Measurements from ENCODE around the gene MBNL1.
A peak's percentile ranks its signal among the peaks of the same experiment; 100 is the strongest.

The MBNL1 gene, protein sequence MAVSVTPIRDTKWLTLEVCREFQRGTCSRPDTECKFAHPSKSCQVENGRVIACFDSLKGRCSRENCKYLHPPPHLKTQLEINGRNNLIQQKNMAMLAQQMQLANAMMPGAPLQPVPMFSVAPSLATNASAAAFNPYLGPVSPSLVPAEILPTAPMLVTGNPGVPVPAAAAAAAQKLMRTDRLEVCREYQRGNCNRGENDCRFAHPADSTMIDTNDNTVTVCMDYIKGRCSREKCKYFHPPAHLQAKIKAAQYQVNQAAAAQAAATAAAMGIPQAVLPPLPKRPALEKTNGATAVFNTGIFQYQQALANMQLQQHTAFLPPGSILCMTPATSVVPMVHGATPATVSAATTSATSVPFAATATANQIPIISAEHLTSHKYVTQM

DNA sequence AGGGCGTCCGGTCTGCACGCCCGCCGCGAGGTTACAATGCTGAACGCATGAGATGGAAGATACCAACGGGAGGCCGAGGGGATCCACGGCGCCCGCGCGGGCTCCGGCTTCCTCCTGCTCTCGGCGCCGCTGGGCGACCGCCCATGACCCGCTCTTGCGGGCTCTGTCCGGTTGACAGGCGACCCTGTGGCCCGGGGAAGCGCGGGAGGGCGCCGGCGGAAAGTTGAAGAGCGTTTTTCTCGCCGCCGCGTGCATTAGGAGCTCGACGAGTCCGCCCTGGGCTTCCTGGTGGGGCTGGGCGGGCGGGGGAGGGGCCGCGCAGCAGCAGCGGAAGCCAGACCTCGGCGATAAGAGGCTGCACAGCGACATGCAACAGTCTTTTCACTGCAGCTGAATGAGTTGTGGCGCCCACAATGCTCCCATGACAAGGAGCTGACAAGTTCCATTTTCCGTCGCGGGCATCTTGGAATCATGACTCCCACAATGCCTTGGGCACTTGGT is at the start of gene MBNL1:
TSS of gene MBNL1 (plus strand) at position 375 of the 501 bp plus-strand sequence. CDS start 31,265 bp downstream, outside the sequence.
- DNase-seq, result peak; percentile 88 to 91

DNA sequence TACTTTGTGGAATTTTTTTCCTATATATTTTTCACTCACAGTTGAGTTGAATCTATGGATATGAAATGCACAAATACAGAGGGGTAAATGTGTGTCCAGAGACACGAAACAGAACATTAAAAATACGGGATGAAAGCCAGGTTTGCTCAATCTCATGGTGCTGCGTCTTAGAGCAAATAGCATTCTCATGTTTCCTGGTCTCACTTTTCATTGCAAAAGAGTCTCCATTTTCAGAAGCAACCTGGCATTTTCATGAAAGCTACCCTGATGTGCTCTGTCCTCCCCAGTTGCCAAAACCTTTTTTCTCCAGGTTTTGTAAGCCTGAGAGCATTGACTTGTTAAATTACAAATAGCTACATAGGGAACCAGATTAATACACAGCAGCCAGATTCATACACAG is 49.5 kb upstream of the MBNL1 start:
- DNase-seq, result no peak

DNA sequence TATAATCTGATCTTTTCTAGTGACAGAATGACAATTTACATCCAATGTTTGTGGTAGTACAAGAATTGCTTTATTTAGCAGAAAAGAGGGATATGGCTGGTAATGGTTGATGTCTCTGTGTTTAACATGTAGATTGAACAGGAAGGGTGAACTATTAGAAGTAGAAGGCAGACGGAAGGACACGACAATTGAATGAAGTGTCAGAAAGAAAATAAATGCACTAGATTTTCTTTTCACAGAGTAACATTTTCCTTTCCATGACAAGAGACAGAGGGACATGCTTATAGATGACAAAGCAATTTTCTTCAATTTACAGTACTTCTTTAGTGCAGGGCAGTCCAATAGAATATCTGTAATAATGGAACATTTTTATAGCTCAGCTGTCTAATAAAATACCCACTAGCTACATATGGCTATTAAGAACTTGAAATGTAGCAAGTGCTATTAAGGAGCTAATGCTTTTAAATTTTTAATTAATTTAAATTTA is 48.9 kb upstream of the MBNL1 start:
- DNase-seq, result no peak

DNA sequence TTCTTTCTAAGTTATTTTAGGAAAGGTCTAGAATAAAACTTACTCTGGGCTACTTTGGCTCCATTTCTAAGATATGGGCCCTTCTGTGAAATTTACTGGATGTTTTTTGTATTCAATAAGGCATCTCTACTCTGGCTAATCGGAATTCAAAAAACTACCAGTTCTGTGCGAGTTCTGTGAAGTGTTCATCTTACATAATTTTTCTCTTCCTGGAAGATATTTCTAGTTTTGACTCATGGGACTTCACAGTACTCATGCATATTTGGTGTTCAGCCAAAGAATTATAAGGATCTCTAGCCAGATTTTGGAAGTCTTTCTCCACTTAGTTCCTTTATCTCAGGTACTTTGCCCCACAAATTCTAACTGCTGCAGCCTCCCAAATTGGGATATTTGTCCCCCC is 46.4 kb upstream of the MBNL1 start:
- peak in 1 of 2 donors; percentile 58 for DNase-seq

DNA sequence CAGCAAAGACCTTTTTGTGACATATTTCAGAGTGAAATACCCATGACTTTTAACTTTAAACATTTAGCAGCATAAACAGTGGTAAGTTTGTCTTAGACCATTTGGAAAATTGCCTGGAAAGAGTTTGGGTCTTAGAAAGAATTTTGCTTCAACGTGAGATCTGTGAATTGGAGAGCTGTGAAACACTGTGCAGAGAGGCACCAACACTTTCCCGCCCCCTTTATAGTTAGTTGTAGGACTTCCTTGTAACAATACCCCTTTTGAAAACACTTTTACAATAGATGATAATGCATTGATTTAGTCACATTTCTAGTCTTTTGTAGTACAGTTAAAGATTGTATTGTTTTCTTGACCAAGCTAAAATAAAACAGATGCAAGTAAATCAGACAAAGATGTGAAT is 43.5 kb upstream of the MBNL1 start:
- no peak for DNase-seq

DNA sequence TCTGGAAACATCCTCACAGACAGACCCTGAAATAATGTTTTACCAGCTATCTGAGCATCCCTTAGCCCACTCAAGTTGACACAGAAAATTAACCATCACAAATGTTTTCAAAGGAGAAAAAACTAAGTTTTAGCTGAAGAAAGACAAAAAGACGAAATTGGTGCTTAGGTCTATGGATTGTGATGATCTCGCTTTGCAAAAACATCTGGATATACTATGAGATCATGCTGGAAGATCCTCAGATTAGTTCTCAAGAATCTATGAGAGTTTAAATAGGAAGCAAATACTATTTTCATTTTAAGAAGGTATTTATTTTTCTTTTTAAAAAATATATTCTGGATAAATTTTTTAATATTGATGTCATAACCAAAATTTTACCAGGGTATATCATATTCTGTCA is 42.6 kb upstream of the MBNL1 start:
- no peak for DNase-seq

DNA sequence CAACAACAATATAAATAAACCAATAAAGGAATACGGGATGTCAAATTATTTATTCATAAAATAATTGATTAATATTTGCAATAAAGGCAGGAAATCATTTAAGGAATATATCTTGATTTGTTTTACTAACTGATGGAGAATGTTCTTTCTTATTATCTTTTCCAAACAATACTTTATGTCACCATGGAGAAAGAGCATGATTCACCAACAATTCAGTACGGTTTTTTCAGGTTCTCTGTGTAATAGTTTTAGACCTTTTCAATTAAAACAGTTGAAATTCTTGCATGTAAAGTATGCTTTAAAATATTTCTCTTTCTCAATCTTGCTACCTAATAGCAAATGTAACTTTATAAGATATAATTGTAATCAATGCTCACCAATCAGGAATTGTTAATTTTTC is 41.7 kb upstream of the MBNL1 start:
- no peak for DNase-seq

DNA sequence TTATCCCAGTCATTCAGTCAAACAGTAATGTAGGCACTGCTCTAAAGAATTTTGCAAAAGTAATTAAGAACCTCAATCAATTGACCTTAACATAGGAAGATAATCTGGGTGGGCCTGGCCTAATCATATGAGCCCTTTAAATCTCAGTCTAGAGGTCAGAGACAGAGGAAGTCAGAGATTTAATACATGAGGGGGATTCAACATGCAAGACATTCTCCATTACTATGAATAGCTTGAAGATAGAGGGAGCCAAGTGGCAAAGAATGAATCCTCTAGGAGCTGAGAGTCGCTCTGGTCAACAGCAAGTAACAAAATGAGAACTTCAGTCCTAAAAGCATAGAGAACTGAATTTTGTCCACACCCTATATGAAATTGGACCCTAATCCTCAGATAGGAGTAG is 39.0 kb upstream of the MBNL1 start:
- no peak for DNase-seq

DNA sequence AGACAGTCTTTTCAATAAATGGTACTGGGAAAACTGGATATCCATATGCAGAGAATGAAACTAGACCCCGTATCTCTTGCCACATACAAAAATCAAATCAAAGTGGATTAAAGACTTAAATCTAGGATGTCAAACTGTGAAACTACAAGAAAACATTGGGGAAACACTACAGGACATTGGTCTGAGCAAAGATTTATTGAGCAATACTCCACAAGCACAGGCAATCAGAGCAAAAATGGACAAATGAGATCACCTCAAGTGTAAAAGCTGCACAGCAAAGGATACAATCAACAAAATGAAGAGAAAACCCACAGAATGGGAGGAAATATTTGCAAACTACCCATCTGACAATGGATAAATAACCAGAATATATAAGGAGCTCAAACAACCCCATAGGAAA is 38.4 kb upstream of the MBNL1 start:
- no peak for DNase-seq

DNA sequence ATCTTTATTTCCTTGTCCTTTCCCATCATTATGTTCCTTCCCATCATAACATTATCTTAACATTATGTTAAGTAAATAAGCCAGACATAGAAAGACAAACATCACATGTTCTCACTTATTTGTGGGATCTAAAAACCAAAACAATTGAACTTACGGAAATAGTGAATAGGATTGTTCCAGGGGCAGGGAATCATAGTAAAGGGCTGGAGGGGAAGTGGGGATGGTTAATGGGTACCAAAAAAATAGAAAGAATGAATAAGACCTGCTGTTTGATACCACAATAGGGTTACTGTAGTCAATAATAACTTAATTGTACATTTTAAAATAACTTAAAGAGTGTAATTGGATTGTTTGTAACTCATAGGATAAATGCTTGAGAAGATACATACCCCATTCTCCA is 36.7 kb upstream of the MBNL1 start:
- DNase-seq, result no peak

DNA sequence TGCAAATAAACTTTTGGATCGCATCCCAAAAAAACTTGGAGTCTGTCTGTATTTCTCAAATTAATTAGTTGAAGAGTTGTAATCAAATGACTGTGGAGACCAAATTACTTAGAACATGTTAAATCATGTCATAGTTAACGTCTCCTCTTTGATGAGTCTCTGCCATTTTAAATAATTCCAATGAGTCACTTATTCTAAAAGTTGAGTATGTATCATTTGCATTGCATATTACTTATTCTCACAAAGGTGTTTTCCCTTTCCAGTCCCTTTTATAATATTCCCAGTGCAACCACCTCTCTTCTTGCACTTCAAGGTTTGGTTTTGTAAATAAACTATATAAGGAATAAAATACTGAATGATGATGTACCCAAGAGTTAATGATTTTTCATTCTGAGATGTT is 36.0 kb upstream of the MBNL1 start:
- no peak for DNase-seq

DNA sequence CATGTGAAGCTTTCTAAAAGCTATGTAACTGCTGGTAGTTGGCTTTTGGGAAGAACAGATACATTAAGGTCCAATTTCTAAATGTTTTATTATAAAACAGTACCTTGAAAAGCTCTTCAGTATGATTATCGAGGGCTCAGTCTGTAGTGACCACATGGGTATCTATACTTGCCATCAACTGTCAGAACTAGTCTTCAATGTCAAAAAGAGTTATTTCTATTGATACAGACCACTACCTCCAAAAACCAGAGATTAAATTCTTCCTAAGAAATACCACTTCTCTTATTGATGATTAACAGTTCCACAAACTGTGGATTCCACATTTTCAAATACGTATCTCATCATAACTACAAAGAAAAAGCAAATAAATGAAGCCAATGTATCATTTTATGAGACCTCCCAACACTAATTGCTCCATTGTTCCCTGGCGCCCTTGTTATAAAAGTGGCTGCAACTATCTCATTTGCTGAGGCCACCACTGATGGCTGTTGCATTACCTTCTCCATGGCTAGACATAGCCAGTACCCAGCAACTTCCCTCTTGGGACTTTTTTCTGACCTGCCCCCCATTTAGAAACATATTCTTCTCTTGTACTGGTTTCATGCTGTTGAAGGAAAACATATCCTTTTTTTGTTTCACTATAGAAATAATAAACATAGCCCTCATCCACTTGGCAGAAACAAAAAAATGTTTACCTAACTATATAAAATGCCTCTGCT is 33.9 kb upstream of the MBNL1 start:
- DNase-seq, result no peak

DNA sequence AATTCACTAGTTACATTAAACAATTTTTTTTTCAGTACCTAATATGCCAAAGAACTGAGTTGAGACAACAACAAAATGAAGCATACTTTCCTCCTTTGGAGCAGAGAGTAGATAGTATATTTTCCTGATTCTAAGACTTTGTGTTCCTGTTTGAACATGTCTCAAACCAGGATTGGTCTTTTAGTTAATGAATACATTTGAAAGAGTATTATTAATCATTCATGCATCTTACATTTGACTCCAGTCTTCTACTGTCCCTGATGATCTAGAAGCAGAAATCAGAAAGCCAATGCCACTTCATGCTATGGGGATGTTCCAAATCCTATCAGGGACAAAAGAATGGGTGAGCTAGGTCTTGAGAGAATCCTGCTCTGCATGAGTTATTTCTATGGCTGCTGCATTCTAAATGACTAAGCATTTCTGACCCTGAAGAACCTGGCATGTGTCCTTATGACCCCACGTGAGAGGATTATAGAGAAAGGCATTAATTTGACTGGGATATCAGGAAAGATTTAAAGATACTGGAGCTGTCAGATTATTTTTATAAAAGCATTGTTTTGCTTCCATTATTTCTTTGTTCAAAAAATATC is 32.9 kb upstream of the MBNL1 start:
- no peak for DNase-seq

DNA sequence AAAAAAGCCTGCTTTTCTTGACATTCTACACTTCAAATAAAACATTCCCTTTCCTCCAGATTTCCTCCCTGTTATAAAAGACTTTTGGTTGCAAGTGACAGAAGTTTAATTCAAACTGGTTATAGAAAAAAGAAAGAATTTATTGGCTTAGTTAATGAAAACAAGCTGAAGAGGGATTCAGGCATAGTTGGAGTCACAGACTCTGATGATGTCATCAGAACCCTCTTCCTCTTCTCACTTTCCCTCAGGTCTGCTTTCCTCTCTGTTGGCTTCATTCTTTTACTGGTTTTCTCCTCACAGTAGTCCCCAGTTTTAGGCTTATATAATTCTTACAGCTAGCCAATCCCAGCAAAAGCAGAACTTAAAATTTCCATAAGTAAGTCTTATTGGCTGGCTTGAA is 32.0 kb upstream of the MBNL1 start:
- no peak for DNase-seq

DNA sequence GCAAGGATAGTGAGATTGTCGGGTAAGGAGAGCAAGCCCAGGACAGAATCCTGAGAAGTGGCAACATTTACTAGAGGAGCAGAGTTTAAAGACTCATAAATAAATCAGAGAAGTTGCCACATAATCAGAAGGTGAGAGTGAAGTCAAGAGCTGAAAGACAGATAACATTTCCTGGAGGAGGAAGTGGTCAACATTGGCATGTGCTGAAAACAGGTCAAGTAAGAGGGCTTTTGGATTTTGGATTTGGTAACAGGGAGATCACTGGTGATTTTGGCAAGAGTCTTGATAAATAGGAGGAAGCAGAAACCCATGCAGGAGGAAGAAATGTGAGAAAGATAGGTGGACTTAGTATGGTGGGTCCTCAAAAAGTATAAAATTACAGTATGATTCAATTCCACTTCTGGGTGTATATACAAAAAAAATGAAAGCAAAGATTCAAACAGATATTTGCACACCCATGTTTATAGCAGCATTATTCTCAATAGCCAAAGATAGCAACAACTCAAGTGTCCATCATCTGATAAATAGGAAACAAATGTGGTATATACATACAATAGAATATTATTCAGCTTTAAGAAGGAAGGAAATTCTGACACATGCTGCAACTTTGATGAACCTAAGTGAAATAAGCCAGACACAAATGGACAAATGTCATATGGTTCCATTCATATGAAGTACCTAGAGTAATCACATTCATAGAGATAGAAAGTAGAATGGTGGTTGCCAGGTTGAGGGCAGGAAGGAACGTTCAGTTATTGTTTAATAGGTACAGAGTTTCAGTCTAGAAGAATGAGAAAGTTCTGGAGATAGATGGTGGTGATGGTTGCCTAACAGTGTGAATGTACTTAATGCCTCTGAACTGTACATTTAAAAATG is 27.3 kb upstream of the MBNL1 start:
- peak in 1 of 2 donors; percentile 46 for DNase-seq

DNA sequence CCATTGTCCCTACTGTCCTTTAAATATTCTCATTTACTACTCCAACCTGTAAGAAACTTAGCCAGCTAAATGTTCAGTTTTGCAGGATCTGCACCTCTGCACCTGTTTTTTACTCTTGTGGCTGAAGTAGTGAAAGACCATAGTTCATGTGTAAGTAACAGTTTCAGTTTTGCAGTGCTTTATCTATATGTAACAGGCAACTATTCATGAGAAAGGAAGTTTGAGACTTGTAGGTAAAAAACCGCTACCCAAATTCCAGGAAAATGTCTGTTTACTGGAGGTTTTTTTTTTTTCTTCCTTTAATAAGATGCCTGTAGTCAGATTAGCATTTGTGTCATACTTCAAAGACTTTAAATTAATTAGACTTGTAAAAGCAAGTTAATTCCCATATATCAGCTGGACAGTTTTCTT is 25.4 kb upstream of the MBNL1 start:
- DNase-seq, result peak; percentile 15 to 84

DNA sequence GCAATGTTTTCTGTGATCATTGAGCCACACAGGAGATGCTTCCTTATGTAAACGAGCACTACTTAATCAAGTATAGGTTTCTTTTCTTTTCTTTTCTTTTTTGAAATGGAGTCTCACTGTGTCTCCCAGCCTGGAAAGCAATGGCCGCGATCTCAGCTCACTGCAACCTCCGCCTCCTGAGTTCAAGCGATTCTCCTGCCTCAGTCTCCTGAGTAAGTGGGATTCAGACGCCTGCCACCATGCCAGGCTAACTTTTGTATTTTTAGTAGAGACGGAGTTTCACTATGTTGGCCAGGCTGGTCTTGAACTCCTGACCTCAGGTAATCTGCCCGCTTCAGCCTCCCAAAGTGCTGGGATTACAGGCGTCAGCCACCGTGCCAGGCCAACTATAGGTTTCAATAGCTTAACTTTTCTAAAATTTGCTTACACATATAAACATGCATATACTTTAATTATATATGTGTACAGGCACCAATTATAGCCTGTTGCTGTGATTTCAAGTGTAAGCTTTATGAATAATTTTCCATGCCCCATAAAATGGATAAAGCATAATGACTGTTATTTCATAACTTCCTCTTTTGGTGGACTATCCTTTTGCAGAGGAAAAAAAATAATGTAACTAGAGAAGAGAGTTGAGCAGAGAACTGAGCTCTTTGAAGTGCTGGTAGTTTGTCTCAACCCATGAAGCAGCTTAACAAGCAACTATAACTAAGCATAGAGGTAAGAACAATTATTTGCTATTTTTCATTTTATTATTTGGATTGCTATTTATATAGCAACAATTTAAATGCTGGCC is 24.8 kb upstream of the MBNL1 start:
- DNase-seq, result peak in 1 of 2 donors; percentile 51

DNA sequence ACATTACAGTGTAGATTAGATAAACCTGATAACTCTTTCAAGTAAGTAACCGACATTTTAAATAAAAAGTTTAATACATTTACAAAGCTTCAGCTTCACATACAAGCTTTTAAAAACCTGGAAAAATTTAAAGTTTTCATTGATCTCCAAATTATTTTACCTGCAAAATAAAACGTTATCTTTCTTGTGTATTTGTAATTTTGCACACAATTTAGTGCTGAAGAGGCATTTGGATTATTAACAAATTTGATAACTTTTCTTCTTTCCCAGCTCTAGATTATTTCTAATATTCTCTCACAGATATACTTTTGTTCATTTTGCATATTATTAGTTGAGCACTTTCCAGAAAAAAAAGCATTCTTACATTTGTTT is 24.2 kb upstream of the MBNL1 start:
- DNase-seq, result no peak

DNA sequence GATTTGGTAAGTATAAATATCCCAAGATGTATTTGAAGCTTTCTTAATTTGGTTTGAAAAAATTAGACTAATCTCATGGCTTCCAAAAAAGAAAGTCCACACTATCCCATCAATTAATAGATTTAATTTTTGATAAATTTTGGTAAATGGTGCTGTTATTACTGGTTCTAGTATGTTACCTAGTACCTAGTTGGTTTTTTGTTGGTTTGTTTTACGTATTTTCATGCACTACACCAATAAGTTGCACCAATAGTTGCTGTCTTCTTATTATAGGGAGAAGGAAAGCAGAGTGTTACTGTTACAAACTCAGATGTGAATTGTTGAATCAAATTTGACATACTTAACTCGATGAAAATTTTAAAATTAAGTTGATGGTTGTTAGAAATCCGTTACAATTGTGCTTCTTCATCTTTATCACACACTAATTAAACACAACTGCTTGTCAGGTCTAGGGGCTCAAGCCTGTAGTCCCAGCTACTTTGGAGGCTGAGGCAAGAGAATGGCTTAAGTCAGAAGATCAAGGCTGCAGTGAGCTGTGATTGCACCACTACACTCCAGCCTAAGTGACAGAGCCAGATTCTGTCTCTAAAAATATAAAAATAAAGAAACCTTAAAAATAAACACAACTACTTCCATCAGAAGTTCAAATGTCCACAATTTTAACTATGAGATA is 23.1 kb upstream of the MBNL1 start:
- DNase-seq, result no peak

DNA sequence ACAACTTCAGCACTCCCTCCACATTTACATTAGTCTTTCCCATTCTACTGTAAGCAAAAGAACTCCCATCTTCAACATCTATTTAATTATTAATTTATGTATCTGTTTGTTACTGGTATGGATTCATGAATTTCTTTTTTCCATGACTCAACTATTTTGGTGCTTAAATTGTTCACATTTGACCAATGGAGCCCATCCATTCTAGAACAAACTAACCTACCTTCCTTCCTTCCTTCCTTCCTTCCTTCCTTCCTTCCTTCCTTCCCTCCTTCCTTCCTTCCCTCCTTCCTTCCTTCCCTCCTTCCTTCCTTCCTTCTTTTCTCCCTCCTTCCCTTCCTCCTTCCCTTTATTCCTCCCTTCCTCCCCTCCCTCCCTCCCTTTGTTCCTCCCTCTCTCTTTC is 16.8 kb upstream of the MBNL1 start:
- DNase-seq, result no peak

DNA sequence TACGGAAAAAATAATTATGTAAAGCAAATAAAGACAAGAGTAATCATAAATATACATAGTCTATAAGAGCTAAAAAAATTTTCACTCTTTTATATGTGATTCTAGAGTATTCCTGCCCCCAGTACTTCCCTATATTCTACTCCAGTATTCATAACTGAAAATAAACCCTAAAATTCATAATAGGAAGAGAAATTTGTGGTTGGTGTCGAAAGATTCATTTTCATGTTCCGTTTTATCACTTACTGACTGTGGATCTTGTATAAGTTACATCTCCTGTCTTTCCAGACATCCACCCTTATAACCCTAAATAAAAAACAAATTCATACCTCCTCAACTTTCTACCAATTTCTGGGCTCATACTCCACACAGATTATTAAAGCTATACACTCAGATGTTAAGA is 16.0 kb upstream of the MBNL1 start:
- no peak for DNase-seq
